Putamen (tissue), 1 donor: ENCODE measurements around the gene ANP32A.
A peak's percentile ranks its signal among the peaks of the same experiment; 100 is the strongest.

ENCODE experiments used
- DNase-seq: peaks from one replicate; pipeline ENCODE4 v3.0.0-alpha.2; 2016; ENCODE audit warnings: low spot score

ANP32A gene

GRCh38 chr15:68797599-68798345, 22.9 kb downstream of the ANP32A start:
- peak; percentile 85 for DNase-seq

- DNase-seq = no peak
Observed at GRCh38 chr15:68797191-68797590, 23.5 kb downstream of the ANP32A start.

- DNase-seq = no peak
Observed at GRCh38 chr15:68796576-68796975, 24.1 kb downstream of the ANP32A start.

GRCh38 chr15:68795298-68795848, 25.3 kb downstream of the ANP32A start:
- DNase-seq = peak; percentile 95

GRCh38 chr15:68794863-68795262, 25.8 kb downstream of the ANP32A start:
- DNase-seq = peak; percentile 60

- no peak for DNase-seq
Observed at GRCh38 chr15:68794307-68794706, 26.4 kb downstream of the ANP32A start.

- DNase-seq = no peak
Observed at GRCh38 chr15:68793776-68794175, 26.9 kb downstream of the ANP32A start.

GRCh38 chr15:68792901-68793766, 27.6 kb downstream of the ANP32A start:
- DNase-seq = no peak

GRCh38 chr15:68791431-68792283, 29.0 kb downstream of the ANP32A start:
- no peak for DNase-seq

GRCh38 chr15:68790910-68791309, 29.8 kb downstream of the ANP32A start:
- no peak for DNase-seq

GRCh38 chr15:68790242-68790575, 30.5 kb downstream of the ANP32A start:
- DNase-seq = no peak

- DNase-seq = no peak
Observed at GRCh38 chr15:68789534-68790241, 31.0 kb downstream of the ANP32A start.

GRCh38 chr15:68789091-68789490, 31.6 kb downstream of the ANP32A start:
- no peak for DNase-seq

- DNase-seq = no peak
Observed at GRCh38 chr15:68788264-68788624, 32.5 kb downstream of the ANP32A start.

- DNase-seq = no peak
Observed at GRCh38 chr15:68787609-68788263, 33.0 kb downstream of the ANP32A start.

- DNase-seq = no peak
Observed at GRCh38 chr15:68786753-68787152, 33.9 kb downstream of the ANP32A start.

GRCh38 chr15:68785541-68785940, 35.2 kb downstream of the ANP32A start:
- DNase-seq = no peak

- DNase-seq = no peak
Observed at GRCh38 chr15:68784206-68784605, 36.5 kb downstream of the ANP32A start.

GRCh38 chr15:68783226-68784058, 37.3 kb downstream of the ANP32A start:
- no peak for DNase-seq

GRCh38 chr15:68782589-68783161, 38.0 kb downstream of the ANP32A start:
- DNase-seq = no peak
